Measurements from ENCODE around the gene MAJIN.

The MAJIN gene

DNA sequence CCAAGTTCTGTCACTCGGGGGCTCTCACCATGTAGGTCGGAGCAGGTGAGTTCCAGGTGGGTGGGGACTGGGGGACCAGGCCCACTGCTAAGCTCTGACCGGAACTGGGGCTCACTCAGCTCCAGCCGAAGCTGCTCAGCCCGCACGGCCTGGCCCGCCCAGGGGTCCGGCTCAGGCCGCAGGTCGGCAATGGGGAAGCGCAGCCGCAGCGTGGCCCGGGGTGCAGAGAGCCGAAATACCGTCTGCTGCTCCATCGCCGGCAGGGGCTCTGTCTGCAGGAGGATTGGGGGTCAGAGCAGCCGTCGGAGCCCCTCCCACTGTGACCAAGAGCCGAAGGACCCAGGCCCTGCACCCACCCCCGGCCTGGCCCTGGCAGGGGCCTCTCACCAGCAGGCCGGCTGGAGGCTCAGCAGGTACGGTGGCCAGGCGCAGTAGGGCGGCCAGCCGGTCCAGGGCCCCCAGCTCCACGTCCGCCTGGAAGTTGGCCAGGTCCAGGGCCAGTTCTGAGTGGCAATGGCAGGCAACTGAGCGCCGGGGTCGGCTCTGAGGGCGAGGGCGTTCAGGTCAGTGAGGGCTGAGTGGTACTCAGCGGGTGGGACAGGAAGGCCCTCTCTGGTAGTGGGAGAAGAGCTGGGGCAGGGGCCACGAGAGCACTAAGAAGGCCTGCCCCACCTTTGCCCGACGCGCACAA lies 62.1 kb downstream of the MAJIN start:
- TF ChIP-seq, protein P1, sequence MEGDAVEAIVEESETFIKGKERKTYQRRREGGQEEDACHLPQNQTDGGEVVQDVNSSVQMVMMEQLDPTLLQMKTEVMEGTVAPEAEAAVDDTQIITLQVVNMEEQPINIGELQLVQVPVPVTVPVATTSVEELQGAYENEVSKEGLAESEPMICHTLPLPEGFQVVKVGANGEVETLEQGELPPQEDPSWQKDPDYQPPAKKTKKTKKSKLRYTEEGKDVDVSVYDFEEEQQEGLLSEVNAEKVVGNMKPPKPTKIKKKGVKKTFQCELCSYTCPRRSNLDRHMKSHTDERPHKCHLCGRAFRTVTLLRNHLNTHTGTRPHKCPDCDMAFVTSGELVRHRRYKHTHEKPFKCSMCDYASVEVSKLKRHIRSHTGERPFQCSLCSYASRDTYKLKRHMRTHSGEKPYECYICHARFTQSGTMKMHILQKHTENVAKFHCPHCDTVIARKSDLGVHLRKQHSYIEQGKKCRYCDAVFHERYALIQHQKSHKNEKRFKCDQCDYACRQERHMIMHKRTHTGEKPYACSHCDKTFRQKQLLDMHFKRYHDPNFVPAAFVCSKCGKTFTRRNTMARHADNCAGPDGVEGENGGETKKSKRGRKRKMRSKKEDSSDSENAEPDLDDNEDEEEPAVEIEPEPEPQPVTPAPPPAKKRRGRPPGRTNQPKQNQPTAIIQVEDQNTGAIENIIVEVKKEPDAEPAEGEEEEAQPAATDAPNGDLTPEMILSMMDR (IDR thresholded peaks at IDR 0.05; ENCODE audit: low read depth, low read length): no peak
- no peak for TF ChIP-seq EZH2phosphoT487 (IDR thresholded peaks at IDR 0.05; ENCODE audit: low read depth)
- H3K27ac ChIP-seq (ENCODE audit: low read length): no peak overlapping the region
- H3K9ac ChIP-seq (ENCODE audit: low read length): no peak overlapping the region
- H3K4me2 ChIP-seq (ENCODE audit: low read length): no peak overlapping the region
- H3K27me3 ChIP-seq (ENCODE audit: low read depth, low read length): no peaks in the 10 kb centered on the region
- H3K79me2 ChIP-seq (ENCODE audit: low read length): no peaks in the 10 kb centered on the region
- no peak overlapping the region for H3K4me3 ChIP-seq (ENCODE audit: low read length)
- no peaks in the 10 kb centered on the region for H3K4me1 ChIP-seq (ENCODE audit: low read length)
- H4K20me1 ChIP-seq (ENCODE audit: insufficient read depth, low read length): no peaks in the 10 kb centered on the region
- no peaks in the 10 kb centered on the region for H3K9me3 ChIP-seq (ENCODE audit: insufficient read depth, low read length)
- peaks cover 20% of the 10 kb centered on the region for H3K36me3 ChIP-seq (replicated peaks; ENCODE audit: low read depth, low read length)
- no peak overlapping the region for H2AFZ ChIP-seq (ENCODE audit: low read depth, low read length)

GRCh38 chr11:64908766-64909165 lies 63.1 kb downstream of the MAJIN start:
- no peak for TF ChIP-seq EZH2phosphoT487 (IDR thresholded peaks at IDR 0.05; ENCODE audit: low read depth)
- TF ChIP-seq, protein P1 (IDR thresholded peaks at IDR 0.05; ENCODE audit: low read depth, low read length): no peak
- no peak overlapping the region for H3K4me3 ChIP-seq (ENCODE audit: low read length)
- no peaks in the 10 kb centered on the region for H4K20me1 ChIP-seq (ENCODE audit: insufficient read depth, low read length)
- no peak overlapping the region for H2AFZ ChIP-seq (ENCODE audit: low read depth, low read length)
- H3K27ac ChIP-seq (ENCODE audit: low read length): no peak overlapping the region
- no peak overlapping the region for H3K4me2 ChIP-seq (ENCODE audit: low read length)
- no peaks in the 10 kb centered on the region for H3K4me1 ChIP-seq (ENCODE audit: low read length)
- H3K79me2 ChIP-seq (ENCODE audit: low read length): no peaks in the 10 kb centered on the region
- no peaks in the 10 kb centered on the region for H3K27me3 ChIP-seq (ENCODE audit: low read depth, low read length)
- peaks cover 20% of the 10 kb centered on the region for H3K36me3 ChIP-seq (replicated peaks; ENCODE audit: low read depth, low read length)
- H3K9me3 ChIP-seq (ENCODE audit: insufficient read depth, low read length): no peaks in the 10 kb centered on the region
- H3K9ac ChIP-seq (ENCODE audit: low read length): no peak overlapping the region

DNA sequence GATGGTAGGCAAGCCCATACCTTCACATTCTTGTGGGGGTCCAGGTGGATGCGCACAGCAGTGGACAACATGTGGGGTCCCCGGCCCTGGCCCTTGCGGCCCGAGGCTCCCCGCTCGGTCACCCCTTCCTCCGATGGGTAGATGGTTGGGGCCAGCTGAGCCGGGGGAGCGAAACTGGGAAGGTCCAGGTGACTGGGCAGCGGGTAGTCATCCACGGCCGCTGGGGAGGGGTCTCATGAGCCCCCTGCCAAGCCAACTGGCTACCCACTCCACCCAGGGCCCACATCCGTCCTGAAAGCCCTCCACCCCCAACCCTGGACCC lies 65.6 kb downstream of the MAJIN start:
- Histone ChIP-seq H3K4me2 (ENCODE audit: low read length) (no peak overlapping the region), H3K9me3 (ENCODE audit: insufficient read depth, low read length) (no peaks in the 10 kb centered on the region), H3K9ac (ENCODE audit: low read length) (no peak overlapping the region), H3K4me3 (ENCODE audit: low read length) (no peak overlapping the region), H3K27ac (ENCODE audit: low read length) (no peak overlapping the region), H3K27me3 (ENCODE audit: low read depth, low read length) (no peaks in the 10 kb centered on the region), H2AFZ (ENCODE audit: low read depth, low read length) (no peak overlapping the region), H4K20me1 (ENCODE audit: insufficient read depth, low read length) (no peaks in the 10 kb centered on the region), H3K79me2 (ENCODE audit: low read length) (no peaks in the 10 kb centered on the region), H3K4me1 (ENCODE audit: low read length) (no peaks in the 10 kb centered on the region), H3K36me3 (replicated peaks; ENCODE audit: low read depth, low read length) (peaks cover 13% of the 10 kb centered on the region)
- TF ChIP-seq, protein P1 (IDR thresholded peaks at IDR 0.05; ENCODE audit: low read depth, low read length): no peak

DNA sequence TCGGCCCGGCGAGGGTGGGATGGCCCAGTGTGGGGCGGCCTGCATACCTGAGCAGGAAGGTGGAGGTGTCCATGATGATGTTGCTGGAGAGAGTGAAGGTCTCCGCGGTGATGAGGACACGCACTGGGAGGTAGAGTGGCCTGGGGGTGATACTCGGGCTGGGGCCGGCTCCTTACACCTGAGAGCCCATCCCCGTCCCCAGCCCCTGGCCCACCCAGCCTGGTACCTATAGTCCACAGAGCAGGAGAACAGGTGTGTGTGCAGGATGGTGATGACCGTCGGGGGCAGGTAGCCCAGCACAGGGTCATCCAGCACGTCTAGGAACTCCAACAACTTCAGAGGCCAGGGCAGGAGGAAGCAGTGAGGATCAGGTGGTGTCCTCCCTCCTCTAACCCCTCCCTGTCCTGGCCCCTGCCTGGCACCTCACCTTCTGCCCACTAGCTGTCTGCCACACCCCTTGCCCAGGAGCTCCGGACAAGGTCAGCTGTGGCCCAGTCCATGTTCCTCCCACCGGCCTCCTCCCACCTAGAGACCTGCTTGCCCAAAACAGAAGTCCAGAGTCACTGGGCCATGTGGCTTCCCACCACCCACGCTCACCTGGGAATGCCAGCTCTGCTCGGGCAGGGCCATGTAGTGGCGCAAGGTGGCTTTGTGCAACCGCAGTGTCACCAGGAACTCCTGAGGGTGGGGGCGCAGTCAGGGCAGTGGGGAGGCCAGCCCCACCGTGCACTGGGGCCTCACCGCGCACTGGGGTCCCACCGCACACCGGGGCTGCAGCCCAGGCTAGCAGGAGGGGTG lies 66.2 kb downstream of the MAJIN start:
- Histone ChIP-seq H3K4me2 (ENCODE audit: low read length) (no peak overlapping the region), H3K79me2 (ENCODE audit: low read length) (no peaks in the 10 kb centered on the region), H3K9me3 (ENCODE audit: insufficient read depth, low read length) (no peaks in the 10 kb centered on the region), H3K27ac (ENCODE audit: low read length) (no peak overlapping the region), H2AFZ (ENCODE audit: low read depth, low read length) (no peak overlapping the region), H3K36me3 (replicated peaks; ENCODE audit: low read depth, low read length) (peaks cover 13% of the 10 kb centered on the region), H4K20me1 (ENCODE audit: insufficient read depth, low read length) (no peaks in the 10 kb centered on the region), H3K4me3 (ENCODE audit: low read length) (no peak overlapping the region), H3K9ac (ENCODE audit: low read length) (no peak overlapping the region), H3K4me1 (ENCODE audit: low read length) (peaks cover 2% of the 10 kb centered on the region; the same call in 1 of the 2 replicates), H3K27me3 (ENCODE audit: low read depth, low read length) (no peaks in the 10 kb centered on the region)
- no peak for TF ChIP-seq EZH2phosphoT487 (IDR thresholded peaks at IDR 0.05; ENCODE audit: low read depth)
- TF ChIP-seq, protein P1 (IDR thresholded peaks at IDR 0.05; ENCODE audit: low read depth, low read length): no peak

All from OCI-LY3 (cell line).